ENCODE data around the gene MRPS7. TPM values are rescaled to one million over a fixed set of nuclear protein-coding genes. Genes with fewer than 3 reads are reported as not detected.

The MRPS7 gene
- total RNA-seq, 2 experiments from 2014 or later = 76.3 to 80.0 TPM

DNA sequence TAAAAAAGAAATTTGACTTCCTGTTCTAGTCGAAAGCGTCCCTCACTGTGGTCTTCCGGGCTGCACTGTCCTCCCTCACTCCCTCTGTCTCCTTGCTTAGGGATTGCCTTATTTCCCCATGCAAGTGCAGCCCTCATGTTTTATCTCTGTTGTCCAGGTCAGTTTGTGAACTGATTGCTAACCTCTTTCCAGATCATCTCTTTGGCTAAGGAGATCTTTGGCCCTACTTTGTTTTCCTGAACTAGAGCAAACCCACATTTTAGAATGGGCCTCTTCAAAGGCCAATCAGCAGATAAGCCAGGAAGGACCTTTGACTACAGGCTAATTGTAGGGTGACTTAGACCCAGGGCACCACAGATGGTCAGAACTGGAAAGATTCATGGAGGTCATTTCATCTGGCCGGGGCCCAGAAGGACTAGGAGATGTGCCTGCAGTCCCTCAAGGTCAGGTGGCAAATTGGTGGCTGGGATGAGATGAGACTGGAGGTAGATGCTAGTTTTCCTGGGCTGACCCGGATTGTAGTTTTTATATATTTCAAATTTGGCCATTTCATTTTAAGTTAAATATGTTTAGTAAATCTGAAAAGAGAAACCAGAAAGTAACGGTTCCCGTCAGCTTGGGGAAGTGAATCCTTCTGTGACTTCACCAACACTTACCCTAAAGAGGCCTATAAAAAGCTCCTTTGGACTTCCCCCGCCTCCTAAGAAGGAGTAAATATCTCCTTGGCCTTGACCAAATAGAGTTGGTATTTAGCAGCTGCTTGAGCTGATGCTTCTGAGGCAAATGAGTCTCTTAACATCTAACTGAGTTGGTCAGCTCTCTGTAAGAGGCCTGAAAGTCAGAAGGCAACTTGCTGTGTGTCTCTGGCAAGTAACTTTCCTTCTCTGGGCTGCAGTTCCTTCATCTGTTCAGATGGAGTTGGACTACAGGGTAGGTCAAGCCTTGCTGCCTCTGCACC lies 33.8 kb downstream of the MRPS7 start:
- TF ChIP-seq, protein P1, sequence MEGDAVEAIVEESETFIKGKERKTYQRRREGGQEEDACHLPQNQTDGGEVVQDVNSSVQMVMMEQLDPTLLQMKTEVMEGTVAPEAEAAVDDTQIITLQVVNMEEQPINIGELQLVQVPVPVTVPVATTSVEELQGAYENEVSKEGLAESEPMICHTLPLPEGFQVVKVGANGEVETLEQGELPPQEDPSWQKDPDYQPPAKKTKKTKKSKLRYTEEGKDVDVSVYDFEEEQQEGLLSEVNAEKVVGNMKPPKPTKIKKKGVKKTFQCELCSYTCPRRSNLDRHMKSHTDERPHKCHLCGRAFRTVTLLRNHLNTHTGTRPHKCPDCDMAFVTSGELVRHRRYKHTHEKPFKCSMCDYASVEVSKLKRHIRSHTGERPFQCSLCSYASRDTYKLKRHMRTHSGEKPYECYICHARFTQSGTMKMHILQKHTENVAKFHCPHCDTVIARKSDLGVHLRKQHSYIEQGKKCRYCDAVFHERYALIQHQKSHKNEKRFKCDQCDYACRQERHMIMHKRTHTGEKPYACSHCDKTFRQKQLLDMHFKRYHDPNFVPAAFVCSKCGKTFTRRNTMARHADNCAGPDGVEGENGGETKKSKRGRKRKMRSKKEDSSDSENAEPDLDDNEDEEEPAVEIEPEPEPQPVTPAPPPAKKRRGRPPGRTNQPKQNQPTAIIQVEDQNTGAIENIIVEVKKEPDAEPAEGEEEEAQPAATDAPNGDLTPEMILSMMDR (IDR thresholded peaks at IDR 0.05) = no peak
- intact Hi-C loops (cut with micrococcal nuclease) = no loop called here
- POLR2A ChIA-PET = interaction anchor here (0.6 to 0.7 kb wide), 2 partner anchors 31 to 97 kb away, joined by 3 read pairs; no protein-coding TSS in a partner anchor
- ATAC-seq = peak; percentile 80
- CTCF ChIA-PET = interaction anchor here (0.6 to 2.1 kb wide), 5 partner anchors 27 to 455 kb away, joined by 3 to 8 read pairs (median 4); no protein-coding TSS in a partner anchor
- H3K27me3 Mint-ChIP-seq = no peaks in the 10 kb centered on the region
- peak overlapping the region; percentile 52 for H3K4me3 Mint-ChIP-seq
- peak overlapping the region; percentile 94 for H3K27ac Mint-ChIP-seq
- no peaks in the 10 kb centered on the region for H3K9me3 Mint-ChIP-seq
- peak; percentile 69 for DNase-seq
- H3K36me3 Mint-ChIP-seq (ENCODE audit: low read depth) = peaks cover 3% of the 10 kb centered on the region
- peaks cover 33% of the 10 kb centered on the region for H3K4me1 Mint-ChIP-seq (ENCODE audit: low read depth)

DNA sequence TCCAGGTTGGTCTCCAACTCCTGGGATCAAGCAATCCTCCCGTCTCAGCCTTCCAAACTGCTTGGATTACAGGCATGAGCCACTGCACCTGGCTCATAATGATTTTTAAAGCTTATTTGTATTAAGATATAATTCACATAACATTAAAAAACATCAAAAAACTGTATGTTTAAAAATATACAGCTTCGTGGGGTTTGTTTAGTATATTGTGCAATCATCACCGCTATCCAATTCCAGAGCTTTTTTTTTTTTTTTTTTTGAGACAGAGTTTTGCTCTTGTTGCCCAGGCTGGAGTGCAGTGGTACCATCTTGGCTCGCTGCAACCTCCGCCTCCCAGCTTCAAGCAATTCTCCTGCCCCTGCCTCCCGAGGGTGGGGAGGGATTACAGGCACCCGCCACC lies 38.6 kb downstream of the MRPS7 start:
- DNase-seq (no peak), ATAC-seq (no peak)
- Mint-ChIP-seq H3K27ac (no peak overlapping the region), H3K9me3 (no peaks in the 10 kb centered on the region), H3K36me3 (ENCODE audit: low read depth) (peaks cover under 1% of the 10 kb centered on the region), H3K4me1 (ENCODE audit: low read depth) (peaks cover 22% of the 10 kb centered on the region), H3K27me3 (no peaks in the 10 kb centered on the region), H3K4me3 (no peak overlapping the region)
- CTCF ChIA-PET = interaction anchor here (0.8 to 1.1 kb wide), 2 partner anchors 70 to 103 kb away, joined by 3 read pairs; no protein-coding TSS in a partner anchor
- TF ChIP-seq, protein P1 (IDR thresholded peaks at IDR 0.05) = no peak
- intact Hi-C loops (cut with micrococcal nuclease) = no loop called here
- POLR2A ChIA-PET = no interaction called here

DNA sequence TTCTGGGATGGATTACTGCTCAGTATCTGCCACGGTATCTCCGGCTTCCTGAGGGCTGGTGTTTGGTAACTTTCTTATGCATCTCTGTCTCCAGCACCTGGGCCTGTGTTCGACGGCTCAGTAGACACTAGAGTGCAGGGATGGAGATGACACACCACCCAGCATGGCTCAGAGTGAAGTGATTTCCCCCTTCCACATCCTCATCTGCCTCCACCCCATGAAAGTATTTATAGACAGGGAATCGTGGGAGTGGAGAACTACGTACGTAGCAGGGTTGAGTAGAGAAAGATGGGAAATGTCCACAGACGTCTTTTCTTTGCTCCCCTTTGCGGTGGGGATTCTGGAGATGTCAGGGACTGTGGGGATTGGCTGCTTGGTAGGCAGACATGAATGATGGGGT lies 39.4 kb downstream of the MRPS7 start:
- no peaks in the 10 kb centered on the region for H3K36me3 Mint-ChIP-seq (ENCODE audit: low read depth)
- TF ChIP-seq, protein P1 (IDR thresholded peaks at IDR 0.05) = no peak
- H3K9me3 Mint-ChIP-seq = no peaks in the 10 kb centered on the region
- ATAC-seq (no peak), DNase-seq (no peak)
- H3K4me1 Mint-ChIP-seq (ENCODE audit: low read depth) = peaks cover 14% of the 10 kb centered on the region
- POLR2A ChIA-PET = interaction anchor here (1.1 kb wide), 1 partner anchor 11 kb away, joined by 3 read pairs; no protein-coding TSS in a partner anchor
- H3K4me3 Mint-ChIP-seq = no peak overlapping the region
- no peaks in the 10 kb centered on the region for H3K27me3 Mint-ChIP-seq
- intact Hi-C loops (cut with micrococcal nuclease) = no loop called here
- no peak overlapping the region for H3K27ac Mint-ChIP-seq
- CTCF ChIA-PET = interaction anchor here (1.1 kb wide), 1 partner anchor 103 kb away, joined by 3 read pairs; no protein-coding TSS in a partner anchor

DNA sequence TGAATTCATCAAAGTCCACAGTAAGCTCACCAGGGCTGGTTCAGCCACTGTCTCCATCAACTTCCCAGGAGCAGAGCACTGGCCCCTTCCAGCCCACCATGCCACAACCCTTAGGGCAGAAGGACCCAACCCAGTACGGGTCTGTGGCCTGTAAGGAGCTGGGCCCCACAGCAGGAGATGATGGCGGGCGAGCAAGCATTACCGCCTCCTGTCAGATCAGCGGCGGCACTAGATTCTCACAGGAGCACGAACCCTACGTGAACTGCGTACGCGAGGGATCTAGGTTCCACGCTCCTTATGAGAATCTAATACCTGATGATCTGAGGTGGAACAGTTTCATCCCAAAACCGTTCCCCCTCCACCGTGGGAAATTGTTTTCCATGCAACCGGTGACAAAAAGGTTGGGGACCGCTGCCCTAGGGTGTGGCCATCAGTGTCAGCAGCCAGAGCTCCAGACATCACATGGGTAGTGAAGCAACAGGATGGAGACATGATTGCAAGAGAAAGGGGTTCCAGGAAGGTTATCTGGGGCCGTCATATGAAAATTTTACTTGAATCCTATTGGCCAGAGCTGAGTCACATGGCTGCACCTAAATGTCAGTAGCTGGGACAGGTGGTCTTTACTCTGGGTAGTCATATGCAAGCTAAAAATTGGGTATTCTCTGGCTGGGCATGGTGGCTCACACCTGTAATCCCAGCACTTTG lies 40.0 kb downstream of the MRPS7 start:
- peaks cover 11% of the 10 kb centered on the region for H3K4me1 Mint-ChIP-seq (ENCODE audit: low read depth)
- no peak for ATAC-seq
- intact Hi-C loops (cut with micrococcal nuclease) = no loop called here
- ChIA-PET POLR2A (interaction anchor here (1.1 to 1.4 kb wide), 2 partner anchors 11 to 12 kb away, joined by 3 to 7 read pairs; partner anchors contain the start of gene SLC25A19), CTCF (interaction anchor here (1.6 kb wide), 1 partner anchor 15 kb away, joined by 3 read pairs; no protein-coding TSS in a partner anchor)
- no peaks in the 10 kb centered on the region for H3K9me3 Mint-ChIP-seq
- no peak overlapping the region for H3K4me3 Mint-ChIP-seq
- TF ChIP-seq, protein P1 (IDR thresholded peaks at IDR 0.05) = no peak
- no peak overlapping the region for H3K27ac Mint-ChIP-seq
- H3K27me3 Mint-ChIP-seq = no peaks in the 10 kb centered on the region
- no peaks in the 10 kb centered on the region for H3K36me3 Mint-ChIP-seq (ENCODE audit: low read depth)
- DNase-seq = no peak

All from activated CD8-positive, alpha-beta T cell treated with anti-CD3 and anti-CD28 coated beads for 36 hours (primary cell).